Activated gamma-delta T cell (primary cell): Measurements from ENCODE around the gene ELOA.
A peak's percentile ranks its signal among the peaks of the same experiment; 100 is the strongest.
"Not testable (repeated sequence)": the region's sequence is repeated elsewhere in the genome, so short reads cannot be mapped to it uniquely, and the experiment has no call there.

ENCODE experiments used
- DNase-seq: peaks from one replicate; lab custom pipeline; 2025; lab: John Stamatoyannopoulos, UW

Gene ELOA

DNA sequence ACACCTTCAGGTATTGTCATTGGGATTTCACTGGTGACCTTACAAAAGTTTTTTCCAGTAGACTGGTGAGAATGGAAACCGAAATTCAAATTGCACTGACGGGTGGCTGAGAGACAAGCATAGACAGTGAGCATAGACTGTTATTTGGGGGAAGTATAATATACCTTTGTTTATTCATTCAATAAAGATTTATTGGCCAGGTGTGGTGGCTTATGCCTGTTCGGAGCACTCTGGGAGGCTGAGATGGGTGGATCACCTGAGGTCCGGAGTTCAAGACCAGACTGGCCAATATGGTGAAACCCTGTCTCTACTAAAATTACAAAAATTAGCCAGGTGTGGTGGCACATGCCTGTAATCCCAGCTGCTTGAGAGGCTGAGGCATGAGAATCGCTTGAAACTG, 10.0 kb upstream of the ELOA start:
- not testable (repeated sequence) for DNase-seq

GRCh38 chr1:23736437-23737134, 6.7 kb upstream of the ELOA start:
- no peak for DNase-seq

GRCh38 chr1:23741609-23742008, 1.7 kb upstream of the ELOA start:
- DNase-seq, result no peak

GRCh38 chr1:23742670-23743286, 493 bp upstream of the ELOA start:
- DNase-seq, result no peak

GRCh38 chr1:23745515-23745914, 2.2 kb downstream of the ELOA start:
- no peak for DNase-seq

DNA sequence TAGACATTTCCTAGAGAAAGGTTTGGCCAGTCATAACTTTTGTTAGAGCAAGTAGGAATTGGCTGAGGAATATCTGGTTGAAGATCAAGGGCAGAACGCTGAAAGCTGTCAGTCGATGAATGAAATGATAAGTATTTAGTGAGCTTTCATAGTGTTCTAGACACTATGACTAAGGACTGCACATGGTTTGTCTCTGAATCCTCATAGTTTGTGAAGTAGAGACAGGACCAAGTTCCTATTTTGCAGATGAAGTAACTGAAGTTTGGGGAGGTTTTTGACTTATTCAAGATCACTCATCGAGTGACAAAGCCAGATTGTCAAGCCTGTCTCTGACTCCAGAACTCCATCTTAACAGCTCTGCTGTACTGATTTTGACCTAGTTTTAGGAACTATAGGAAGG, 4.7 kb downstream of the ELOA start:
- DNase-seq, result no peak

DNA sequence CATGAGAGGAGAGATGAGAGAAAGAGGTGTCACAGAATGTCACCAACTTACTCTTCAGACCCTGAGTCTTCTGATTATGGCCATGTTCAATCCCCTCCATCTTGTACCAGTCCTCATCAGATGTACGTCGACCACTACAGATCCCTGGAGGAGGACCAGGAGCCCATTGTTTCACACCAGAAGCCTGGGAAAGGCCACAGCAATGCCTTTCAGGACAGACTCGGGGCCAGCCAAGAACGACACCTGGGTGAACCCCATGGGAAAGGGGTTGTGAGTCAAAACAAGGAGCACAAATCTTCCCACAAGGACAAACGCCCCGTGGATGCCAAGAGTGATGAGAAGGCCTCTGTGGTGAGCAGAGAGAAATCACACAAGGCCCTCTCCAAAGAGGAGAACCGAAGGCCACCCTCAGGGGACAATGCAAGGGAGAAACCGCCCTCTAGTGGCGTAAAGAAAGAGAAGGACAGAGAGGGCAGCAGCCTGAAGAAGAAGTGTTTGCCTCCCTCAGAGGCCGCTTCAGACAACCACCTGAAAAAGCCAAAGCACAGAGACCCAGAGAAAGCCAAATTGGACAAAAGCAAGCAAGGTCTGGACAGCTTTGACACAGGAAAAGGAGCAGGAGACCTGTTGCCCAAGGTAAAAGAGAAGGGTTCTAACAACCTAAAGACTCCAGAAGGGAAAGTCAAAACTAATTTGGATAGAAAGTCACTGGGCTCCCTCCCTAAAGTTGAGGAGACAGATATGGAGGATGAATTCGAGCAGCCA, 8.0 kb downstream of the ELOA start:
- no peak for DNase-seq

- DNase-seq, result no peak
Measured at GRCh38 chr1:23751815-23752200, 8.5 kb downstream of the ELOA start.

- no peak for DNase-seq
Measured at GRCh38 chr1:23752909-23753308, 9.6 kb downstream of the ELOA start.

DNA sequence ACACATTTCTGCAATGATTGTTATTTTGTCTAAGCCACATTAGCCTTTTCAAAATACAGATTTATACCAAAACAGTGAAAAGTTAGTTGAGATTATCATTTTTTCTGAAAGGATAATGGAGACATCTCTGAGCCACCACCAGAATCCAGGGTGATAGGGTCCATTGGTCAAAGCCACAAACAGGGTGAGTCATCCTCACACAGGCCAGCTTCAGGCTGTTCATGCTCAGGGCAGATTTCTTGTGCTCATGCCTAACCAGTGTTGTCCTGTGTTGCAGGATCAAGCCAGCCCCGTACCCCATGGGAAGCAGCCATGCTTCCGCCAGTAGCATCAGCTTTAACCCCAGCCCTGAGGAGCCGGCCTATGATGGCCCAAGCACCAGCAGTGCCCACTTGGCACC, 13.4 kb downstream of the ELOA start:
- no peak for DNase-seq

DNA sequence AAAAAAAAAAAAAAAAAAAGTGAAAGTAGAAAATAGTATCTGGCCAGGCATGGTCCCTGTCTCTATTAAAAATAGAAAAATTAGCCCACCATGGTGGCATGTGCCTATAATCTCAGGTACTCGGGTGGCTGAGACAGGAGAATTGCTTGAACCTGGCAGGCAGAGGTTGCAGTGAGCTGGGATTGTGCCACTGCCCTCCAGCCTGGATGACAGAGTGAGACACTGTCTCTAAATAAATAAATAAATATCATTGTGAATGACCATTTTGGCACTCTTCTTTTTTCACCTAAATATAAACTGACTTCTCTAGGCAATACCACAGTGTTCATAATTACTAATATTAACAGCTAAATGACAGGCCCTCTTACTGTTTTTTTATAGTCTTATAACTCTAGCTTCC, 14.5 kb downstream of the ELOA start:
- DNase-seq, result no peak

GRCh38 chr1:23759277-23759676, 16.0 kb downstream of the ELOA start:
- DNase-seq, result no peak

- no peak for DNase-seq
Measured at GRCh38 chr1:23763041-23763577, 19.8 kb downstream of the ELOA start.

GRCh38 chr1:23768733-23769132, 25.5 kb downstream of the ELOA start:
- DNase-seq, result no peak

DNA sequence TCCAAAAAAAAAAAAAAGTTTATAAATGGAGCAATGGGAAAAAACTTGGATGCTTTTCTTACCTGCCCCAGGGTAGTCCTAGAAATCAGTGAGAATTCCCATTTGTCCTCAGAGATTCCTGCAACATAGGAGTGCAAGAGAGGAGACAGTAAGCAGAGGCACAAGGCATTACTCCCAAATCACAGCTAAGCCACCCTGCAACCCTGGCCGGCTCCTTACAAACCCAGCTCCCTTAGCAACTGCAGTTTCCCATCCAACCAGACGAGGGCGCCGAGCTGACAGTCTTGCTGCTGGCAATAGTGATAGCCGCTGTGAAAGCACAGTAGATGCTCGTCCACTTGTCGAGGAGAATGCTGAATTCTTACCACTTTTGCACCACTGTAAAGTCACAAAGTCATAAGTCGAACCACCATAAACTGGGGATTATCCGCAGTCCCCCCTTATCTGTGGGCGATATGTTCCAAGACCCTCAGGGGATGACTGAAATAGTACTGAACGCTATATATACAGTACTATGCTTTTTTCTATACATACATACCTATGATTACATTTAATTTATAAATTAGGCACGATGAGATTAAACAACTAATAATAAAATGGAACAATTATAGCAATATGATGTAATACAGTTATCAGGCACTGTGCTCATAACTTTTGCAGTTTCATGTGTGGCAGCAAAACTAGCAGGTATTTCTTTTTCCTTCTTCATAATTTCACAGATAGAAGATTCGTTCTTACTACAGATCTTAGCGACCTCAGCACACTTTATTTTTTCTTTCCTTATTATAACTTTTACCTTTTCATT, 29.0 kb downstream of the ELOA start:
- no peak for DNase-seq

GRCh38 chr1:23772854-23773242, 29.6 kb downstream of the ELOA start:
- DNase-seq, result no peak

DNA sequence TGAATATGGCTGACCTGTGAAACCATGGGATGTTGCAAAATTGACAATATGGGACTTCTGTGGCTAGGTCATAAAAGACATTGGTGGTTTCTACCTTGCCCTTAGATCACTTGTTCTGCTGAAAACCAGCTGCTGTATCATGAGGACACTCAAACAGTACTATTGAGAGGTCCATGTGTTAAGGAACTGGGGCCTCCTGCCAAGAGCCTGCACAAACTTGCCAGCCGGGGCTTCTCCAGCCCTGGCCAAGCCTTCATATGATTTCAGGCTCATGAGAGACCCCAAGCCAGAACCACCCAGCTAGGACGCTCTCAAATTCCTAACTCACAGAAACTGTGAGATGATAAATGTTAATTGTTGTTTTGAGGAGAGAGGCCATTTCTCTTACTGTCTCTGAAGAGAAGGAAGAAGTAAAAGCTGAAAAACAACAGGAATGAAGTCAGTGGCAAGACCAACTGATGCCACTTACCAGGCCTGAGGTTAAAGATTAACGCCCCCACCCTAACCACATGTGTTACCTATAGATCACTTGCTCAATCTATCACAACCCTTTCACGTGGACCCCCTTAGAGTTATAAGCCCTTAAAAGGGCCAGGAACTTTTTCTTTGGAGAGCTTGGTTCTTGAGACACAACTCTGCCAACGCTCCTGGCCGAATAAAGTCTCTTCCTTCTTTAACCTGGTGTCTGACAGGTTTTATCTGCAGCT, 31.1 kb downstream of the ELOA start:
- no peak for DNase-seq

DNA sequence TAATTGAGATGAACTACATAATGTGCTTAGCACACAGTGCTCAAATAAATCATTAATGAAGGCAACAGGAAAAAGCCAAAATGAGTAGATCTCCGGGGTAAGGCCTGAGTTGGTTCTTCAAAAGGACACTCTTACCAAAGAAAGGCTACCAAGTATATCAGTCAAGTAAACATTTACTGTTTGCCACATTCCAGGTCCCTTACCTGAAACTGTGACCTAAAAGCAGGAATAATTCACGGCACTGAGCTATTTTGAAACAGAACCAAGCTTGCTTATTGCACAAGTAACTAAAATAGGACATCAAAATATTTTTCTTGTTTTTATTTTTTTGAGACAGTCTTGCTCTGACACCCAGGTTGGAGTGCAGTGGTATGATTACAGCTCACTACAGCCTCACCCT, 32.9 kb downstream of the ELOA start:
- DNase-seq, result no peak

- DNase-seq, result peak; percentile 73
Measured at GRCh38 chr1:23777979-23778814, 34.9 kb downstream of the ELOA start, which contains the start of gene PITHD1. PITHD1 (plus strand) TSS chr1:23778418; CDS start chr1:23778516, 98 bp downstream.

GRCh38 chr1:23779826-23780371, 36.6 kb downstream of the ELOA start:
- no peak for DNase-seq
